Stimulated activated CD8-positive, alpha-beta memory T cell treated with anti-CD3 and anti-CD28 coated beads, Interleukin-15, amount 100 ng/mL, for 1 hour (primary cell): ENCODE data around the gene CAMTA1.

Experiments used
- DNase-seq: peaks from one replicate; pipeline ENCODE4 v3.0.0-alpha.2; 2020; ENCODE audit warnings: low read depth

Gene CAMTA1

DNA sequence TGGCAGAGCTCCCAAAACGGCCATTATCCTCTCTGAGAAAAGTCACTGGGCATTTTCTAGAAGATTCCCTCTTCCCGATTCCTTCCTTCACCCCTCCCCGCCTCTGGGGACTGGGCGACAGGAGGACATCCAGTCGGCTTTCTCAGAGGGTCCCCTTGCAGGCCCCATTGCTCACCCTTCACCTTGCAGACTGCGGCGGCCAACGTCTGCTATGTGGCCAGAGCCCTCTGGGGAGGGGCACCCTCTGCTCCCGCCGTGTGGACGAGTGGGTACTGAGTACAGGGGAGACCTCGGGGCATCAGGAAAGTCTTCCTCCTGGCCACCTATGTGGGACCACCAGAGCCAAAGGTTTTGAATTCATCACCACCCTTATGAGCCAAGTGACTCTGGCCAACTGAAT lies 692.3 kb downstream of the CAMTA1 start:
- no peak for DNase-seq

DNA sequence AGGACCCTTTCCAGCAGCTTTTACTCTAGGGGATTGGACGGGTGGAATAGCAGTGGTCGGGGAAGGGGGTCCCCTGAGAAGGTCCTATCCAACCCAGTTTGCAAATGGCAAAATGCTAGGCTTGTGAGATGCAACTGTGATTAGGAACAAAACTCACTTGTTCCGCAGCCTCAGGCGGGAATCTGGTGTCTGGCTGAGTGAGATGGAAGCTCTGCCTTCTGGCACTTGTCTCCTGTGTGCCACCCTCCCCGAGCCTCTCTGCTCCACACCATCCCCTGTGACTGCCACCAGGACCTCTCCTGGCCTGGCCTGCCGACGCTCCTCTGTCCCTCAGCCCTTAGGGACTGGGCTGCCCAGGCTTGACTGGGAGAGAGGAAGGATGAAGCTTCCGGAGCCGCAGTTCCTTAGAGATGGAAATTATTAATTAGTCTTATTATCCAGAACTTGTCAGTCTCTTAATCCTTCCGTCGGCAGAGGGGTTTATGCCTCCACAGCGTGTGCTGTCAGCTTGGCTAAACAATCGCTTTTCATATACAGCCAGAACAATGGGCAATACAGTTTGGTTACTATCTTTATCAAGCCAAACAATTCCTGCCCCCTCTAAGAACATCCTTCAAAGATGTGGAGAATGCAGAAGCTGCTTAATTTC lies 693.0 kb downstream of the CAMTA1 start:
- DNase-seq, result no peak

DNA sequence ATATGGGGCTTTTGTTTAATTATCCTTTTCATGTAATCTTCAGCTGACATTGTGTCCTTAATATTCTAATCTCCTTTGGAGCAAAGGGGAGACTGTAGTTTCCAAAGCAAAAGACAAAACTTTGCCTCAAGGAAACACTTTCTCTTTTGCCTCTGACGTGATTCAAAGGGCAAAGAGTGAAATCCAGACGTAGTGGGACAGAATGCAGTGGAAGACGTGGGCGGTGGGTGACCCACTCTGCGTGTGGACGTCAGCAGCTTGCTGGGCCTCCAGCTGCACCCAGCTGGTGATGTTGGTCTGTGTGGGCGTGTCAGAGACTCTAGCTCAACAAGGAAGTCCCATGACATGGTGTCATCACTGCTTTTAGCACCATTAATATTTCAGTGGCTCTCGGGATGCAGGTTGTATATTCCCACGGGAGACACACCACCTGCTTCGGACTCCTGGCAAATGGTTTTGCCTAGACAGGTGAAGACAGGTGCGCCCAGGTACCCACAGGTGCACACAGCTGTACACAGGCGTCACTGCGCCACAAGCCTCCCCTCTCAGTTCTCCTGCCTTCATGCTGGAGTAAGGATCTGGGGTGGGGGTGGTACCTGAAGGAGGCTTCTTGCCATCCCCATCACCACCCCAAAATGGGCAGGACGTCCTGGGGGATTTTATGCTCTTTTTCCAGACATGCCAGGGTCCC lies 693.7 kb downstream of the CAMTA1 start:
- no peak for DNase-seq

DNA sequence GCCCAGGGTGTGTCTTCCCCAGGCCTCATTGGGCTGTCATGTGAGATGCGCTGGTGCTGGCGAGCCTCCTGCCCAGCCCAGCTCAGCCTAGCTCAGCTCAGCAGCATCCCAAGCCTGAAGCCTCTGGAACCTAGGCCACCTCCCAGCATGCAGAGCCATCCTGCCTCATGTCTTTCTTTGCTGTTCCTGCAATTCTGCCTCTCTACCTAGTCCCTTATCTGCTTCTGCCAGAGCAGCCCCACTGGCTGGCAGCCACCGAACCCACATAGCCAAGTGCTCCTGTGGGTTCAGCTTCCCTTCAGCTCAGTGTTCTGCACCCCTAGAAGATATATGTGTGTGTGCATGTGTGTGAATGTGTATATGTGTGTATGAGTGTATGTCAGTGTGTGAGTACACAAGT lies 694.3 kb downstream of the CAMTA1 start:
- no peak for DNase-seq

DNA sequence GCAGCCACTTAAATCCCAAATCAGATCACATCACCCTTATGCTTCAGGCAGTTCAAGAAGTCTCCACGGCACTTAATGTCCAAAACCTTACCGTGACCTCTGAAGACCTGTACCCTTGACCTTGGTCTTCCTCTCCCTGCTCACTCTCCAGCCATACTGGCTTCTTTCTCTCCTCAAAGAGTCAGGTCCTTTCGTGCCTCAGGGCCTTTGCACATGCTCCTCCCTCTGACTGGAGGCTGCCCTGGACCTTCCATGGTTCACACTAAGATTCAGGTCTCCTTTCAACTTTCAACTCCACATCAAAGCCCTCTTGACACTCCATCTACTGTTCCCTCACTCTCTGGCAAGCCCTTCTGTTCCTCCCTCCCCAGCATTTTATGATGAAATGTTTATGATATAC lies 695.9 kb downstream of the CAMTA1 start:
- DNase-seq, result no peak

DNA sequence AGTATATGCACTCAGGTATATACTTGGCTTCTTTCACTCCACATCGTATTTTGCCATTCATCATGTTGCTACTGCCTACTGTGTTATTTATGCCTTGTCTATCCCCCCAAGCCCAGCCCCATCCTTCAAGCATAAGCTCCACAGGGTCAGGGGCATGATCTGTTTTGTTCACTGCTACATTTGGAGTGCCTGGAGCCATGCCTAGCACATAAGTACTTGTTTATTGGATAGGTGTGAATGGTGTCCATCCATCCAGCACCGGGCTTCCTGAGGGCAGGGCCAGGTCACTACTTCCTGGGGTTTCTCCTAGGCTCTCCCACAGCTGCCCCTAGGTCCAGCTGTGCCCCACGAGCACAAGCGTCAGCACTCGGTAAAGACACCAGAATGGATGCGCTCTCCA lies 696.8 kb downstream of the CAMTA1 start:
- DNase-seq, result no peak

DNA sequence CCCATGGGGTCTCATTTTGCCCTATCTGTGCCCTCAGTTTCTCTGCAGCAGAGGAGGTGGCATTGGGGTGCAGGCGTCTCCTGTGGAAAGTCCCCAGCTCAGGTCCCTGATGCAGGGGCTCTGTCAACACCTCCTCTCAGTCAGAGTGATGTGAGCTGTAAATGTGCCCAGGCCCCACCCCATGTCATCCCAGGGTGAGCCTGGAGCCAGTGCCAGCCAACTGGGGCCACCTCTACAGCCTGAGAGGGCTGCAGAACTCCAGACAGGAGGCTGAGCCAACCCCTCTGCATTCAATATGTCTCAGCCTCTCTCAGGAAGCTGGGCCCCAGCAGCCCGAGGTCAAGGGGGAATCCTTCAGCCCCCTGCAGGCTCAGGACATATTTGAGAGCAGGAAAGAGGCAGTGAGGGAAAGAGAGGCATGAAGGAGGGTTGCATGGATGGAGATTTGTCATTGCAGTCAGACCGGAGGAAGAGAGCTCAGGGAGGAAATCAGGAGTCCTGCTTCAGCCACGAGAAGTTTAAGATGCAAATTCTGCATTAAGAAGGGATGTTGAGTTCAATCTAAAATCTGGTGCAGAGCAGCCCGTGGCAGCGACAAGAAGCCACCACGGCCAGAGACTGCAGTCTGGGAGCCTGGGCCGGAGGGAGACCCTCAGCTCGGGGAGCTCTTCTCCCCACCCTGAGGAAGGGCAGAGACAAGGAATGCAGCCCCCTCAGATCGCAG lies 697.7 kb downstream of the CAMTA1 start:
- DNase-seq, result no peak

DNA sequence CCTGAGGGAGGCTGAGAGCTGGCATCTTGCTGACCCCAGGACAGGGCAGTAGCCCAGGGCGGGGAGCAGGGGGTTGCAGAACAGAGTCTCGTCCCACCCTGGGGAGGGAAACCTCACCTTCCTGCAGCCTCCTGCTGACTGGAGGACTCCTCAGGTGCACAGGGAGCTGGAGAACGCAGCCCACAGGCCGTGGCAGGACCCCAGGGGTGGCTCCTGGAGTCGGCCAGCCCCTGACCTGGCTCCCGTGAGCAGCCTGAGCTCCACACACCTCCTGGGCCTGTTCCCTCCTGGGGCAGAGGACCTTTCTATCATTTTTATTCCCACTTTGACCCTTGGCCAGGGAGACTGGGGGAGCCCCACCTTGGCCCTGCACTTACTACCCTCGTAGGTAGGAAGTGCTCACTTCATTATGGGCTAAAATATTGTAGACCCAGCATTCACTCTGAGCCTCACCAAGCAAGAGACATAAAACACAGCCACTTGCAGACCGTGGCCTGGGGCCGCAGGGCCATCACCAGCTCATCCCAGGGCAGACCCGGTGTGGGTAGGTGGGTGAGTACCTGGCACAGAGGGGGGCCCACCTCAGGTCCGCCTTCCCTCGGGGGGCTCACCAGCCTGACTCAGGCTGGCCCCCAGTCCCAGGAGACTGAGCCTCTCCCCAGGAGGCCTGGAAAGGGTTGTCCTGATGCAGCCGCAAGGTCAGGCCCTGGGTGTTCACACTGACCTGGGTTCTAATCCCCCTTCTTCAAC lies 698.6 kb downstream of the CAMTA1 start:
- DNase-seq, result no peak

DNA sequence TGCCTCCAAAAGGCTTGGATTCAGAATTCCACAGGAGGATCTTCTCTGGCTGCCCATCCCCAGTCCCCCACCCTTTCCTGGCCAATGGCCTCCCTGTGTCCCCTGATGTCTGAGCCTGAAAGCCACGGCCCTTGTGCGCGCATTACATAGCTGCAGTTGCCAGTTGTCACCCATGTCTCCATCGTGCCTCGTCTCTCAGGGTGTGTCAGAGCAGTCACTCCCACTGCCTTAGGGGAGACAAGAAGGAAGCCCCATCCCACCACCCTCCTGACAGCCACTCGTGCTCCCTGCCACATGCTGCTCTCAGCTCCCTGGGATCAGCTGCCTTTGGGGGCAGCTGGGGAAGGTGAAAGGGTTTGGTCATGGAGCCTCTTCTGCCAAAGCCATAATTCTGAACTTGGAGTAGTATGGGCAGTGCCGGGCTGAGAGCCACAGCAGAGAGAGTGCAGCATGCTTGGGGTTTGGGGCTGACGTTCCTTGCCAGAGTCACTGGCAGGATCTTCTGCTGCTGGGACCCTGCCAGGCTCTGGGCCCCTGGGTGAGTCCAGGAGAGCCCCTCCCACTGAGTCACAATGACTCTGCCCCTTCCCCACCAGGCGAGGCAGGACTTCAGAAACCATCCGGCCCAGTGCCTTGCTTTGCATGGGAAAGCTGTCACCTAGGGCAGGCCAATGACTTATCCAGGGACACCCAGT lies 700.0 kb downstream of the CAMTA1 start:
- DNase-seq, result no peak

DNA sequence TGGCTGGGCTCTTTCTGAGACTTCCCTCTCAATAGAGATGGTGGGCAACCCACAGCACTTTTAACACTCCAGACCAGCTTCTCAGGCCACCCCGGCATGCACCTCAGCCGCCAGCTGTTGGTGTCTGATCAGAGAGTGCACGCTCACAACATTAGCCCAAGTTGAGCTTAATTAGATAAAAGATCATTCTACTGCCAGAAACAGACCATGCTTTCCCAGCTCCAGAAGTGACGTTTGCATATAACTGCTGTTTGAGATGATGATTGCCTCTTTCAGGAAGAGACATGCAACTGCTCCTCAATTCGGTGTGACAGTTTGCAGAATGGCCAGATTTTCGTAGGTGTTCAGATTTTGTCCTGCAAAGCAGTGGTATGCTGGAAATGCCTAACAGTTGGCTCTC lies 700.6 kb downstream of the CAMTA1 start:
- DNase-seq, result no peak

DNA sequence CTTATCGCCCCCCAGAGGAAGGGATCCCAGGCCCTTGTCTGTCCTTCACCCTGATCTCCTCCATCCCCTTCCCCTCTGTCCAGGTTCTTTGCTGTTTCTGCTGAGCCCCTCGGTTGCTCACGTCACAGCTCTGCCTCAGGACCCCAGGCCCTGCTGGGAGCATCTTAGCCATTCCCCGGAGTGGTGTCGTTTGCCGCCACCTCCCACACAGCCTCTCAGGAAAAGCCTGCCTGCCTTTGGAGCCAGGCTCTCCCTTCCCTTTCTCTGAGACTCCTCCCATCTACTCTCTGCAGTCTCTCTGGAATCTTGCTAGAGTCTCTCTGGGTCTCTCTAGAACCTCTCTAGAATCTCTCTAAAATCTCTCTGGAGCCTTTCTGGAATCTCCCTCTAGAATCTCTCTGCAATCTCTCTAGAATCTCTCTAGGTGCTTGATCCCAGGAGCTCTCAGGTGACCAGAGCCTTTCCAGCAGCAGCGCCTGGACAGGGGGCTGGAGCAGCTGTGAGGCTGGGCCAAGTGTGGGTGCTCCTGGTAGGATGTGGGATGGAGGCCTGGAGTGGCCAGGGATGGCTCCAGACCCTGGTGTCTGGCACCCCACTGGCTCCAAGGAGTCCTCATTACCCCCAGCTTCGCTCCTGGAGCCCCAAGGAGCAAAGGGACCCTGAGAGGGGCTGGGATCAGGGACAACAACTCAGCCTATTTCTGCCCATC lies 702.7 kb downstream of the CAMTA1 start:
- DNase-seq, result no peak

DNA sequence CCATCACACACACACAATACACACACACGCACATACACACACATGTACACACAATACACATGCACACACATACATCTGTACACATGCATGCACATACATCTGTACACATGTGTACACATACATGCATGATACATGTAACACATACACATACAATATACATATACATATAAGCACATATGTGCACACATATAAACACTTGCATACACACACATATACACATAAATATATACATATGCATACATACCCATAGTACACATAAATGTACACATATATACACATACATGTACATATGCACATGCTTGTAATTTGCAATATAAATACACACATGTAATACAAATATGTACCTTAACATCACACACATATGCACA lies 703.2 kb downstream of the CAMTA1 start:
- DNase-seq, result no peak

DNA sequence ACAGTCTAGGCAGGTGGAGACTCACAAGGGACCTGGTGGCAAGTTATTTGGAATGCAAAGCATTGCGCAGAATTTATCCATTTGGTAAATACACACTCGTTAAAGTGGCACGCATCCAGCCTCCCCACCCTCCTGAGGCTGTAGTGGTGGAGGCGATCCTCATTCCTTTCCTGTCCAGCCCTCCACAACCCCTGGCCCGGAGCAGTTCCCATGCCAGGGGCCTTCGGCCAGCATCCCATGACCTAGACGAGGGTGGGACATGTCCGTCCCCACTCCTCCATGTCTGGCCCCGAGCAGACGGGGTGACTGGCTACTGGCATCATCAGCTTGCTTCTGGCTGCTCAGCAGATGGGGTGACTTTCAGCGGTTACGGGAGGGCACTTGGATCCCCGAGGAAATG lies 704.3 kb downstream of the CAMTA1 start:
- no peak for DNase-seq

DNA sequence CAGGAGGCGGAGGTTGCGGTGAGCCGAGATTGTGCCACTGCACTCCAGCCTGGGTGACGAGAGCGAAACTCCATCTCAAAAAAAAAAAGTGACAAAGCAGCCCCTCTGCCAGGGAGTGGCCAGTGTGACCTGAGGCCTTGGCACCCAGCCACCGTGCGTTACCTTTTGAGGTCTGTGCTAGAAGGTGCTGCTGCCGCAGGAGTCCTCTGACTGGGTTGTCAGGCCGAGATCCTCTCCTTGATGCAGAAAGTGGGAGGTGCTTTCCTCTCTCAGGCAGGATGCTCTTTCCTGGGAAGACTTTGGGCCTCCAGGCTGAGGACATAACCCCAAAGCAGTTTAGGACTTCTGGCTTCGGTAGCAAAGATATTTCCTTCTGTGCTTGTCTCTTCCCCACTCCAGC lies 705.3 kb downstream of the CAMTA1 start:
- no peak for DNase-seq

DNA sequence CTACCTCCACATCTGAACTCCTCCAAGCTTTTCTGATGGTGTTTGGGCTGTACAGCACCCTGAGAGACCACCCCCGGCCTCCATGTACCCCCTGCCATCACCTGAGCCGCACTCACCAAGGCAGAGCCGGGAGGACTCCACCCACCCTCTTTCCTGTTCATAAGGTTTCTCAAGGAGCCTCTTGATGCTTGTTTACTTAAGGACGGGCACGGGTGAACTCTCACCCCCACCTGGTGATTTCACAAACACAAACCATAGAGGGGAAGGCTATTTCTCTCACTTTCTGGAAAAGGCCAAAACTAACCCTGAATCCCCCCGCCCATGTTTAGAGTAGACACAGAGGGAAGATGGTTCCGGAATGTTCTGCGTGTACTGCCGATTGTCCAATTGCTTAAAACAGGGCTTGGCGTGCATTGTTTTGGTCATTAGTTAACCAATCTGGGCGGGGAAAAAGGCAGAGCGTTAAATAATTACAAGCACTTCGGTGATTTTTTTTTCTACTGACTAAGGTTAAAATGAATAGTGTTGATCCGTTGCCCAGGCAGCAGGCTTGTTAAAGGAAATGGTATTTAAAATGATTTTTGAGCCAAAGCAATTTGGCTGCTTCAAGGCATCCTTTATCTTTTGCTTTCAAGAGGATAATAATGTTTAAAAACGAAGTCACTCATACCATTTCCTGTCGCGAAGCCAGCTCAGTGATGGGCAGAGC lies 706.0 kb downstream of the CAMTA1 start:
- no peak for DNase-seq

DNA sequence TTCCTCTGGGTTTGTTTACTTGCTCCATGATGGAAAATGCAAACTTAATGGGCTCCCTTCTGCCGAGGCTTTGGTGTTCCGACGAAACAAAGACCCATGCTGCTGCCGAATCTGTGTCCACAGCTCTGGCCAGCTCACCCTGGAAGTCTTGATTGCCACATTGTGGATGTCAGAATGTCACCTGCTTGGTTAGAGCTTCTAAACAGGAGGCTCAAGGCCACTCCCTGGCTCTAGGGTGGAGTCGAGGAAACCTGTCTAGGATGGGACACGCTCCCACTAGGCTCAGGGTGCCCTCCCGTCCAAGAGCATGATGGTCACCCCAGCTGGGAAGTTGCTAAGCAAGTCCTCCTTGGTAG lies 706.5 kb downstream of the CAMTA1 start:
- DNase-seq, result no peak

DNA sequence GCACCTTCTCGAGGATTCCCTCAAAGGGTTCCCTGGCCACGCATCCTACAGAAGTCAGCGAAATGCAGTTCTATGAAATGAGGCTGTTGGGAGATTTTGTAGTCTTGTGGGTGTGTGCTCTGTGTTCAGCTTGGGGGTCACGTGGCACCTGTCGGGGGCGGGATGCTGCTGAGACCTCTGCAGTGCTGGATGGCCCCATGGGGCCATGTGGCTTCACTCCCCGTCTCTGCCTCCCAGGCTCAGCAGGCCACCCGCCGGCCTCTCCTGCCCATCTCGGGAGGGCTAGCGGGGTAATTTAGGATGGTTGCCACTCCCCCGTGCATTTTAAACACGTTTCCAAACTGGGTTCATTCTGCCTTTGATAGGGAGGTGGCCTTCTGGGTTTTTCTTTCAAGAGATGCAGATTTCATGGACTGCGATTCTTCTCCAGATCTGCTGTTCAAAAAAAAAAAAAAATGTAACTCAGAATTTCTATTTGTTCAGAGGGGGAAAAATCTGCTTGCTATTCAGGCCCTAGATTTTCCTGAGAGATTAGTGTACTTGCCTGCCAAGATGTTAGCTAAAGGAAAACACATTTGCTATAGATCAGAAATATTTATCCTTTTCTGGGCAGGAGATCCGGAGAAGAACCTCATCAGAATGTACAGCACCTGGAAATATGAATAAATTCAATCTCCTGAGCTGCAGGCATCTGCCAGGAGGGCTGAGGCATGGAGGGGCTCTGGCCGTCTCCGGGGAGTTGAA lies 708.6 kb downstream of the CAMTA1 start:
- DNase-seq, result no peak

DNA sequence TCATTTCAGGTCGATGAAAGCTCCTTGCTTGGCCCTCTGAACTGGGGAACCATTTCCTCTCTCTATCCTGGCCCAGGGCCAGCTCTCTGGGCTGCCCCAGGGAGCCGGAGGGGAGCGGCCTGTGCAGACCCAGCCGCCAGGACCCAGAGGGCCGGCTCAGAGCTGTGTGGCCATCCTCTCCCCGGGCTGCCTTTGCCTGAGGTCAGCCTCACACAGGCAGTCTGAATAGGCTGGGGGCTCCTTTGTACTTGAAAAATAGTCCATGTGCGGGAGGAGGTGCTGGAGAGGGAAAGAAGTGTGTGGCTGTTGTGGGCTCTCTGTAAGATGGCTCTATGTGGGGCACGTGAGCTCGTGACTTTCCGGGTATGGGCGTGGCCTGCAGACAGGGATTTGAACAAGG lies 710.7 kb downstream of the CAMTA1 start:
- no peak for DNase-seq

DNA sequence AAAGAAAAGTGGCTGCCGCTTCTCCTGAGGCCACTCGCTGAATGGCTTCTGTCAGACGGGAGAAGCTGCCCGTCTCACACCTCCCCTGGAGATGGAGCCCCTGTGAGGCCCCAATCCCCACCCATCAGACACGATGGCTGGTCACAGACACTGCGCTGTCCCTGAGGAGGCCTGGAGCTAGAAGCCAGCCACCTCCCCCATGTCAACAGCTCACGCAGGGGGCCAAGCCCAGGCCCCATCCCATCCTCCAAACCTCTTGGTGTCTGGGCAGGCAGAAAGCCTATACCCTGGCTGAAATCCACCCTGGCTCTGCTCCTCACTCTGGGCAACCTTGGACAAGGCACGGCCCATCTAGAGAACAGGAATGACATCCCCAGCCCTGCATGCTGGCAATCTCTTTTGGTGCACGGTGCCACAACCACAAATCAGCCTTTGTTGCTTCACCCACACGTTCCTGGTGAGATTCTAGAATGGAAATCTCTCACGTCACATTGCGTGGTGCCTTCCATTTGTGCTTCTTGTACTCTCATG lies 711.9 kb downstream of the CAMTA1 start:
- DNase-seq, result no peak
